Smooth muscle cell of the umbilical artery (primary cell): ENCODE measurements around the gene CDNF. TPM values are rescaled to one million over a fixed set of nuclear protein-coding genes. Genes with fewer than 3 reads are reported as not detected.

Experiments used
- total RNA-seq: library from RNA; depleted of rRNA; stranded (reverse); fragments of >200 nt; gene quantifications from 2 replicates; pipeline ENCODE4 v1.2.3, GENCODE V29; 2014

Gene CDNF
- total RNA-seq: 0.51 and 0.59 TPM in 2 replicates

GRCh38 chr10:14837757-14838581, at the start of gene CDNF, which contains the start of the genes HSPA14 and MSANTD7:
CDNF (minus strand) TSS chr10:14838037; CDS start chr10:14837946, 91 bp downstream.
HSPA14 (plus strand) TSS chr10:14838306; CDS start chr10:14838403, 97 bp downstream.
MSANTD7 (plus strand) TSS chr10:14838306; CDS start chr10:14842285, 3,979 bp downstream.

GRCh38 chr10:14878266-14879123, 40.7 kb upstream of the CDNF start, which contains the start of gene SUV39H2:
SUV39H2 (plus strand) TSS chr10:14878866; CDS start chr10:14878889, 23 bp downstream.

GRCh38 chr10:14774797-14775196, 63.0 kb downstream of the CDNF start, which contains the start of gene FAM107B:
FAM107B (minus strand) TSS chr10:14774897; CDS start chr10:14774663, 234 bp downstream.

Other genes starting within 250 kb of the CDNF start
- gene FAM107B, start 63.1 kb downstream of the CDNF start, total RNA-seq: 11.1 and 14.3 TPM in 2 replicates
- 11.6 and 13.7 TPM in 2 replicates for gene HSPA14, start 269 bp upstream of the CDNF start, total RNA-seq
- 16.9 and 17.8 TPM in 2 replicates for gene MSANTD7, start 269 bp upstream of the CDNF start, total RNA-seq
- gene SUV39H2, start 40.8 kb upstream of the CDNF start, total RNA-seq: 9.2 and 16.1 TPM in 2 replicates
- gene DCLRE1C, start 116.1 kb upstream of the CDNF start, total RNA-seq: 8.0 and 8.2 TPM in 2 replicates
- not detected in 2 replicates for gene MEIG1, start 121.4 kb upstream of the CDNF start, total RNA-seq
- 0.30 and 0.65 TPM in 2 replicates for gene OLAH, start 205.9 kb upstream of the CDNF start, total RNA-seq